Activated T-cell treated with anti-CD3 and anti-CD28 coated beads, Interleukin-2, amount 50 U/mL, for 48 hours (primary cell): ENCODE measurements around the gene TEX54.
"Not testable (repeated sequence)": the region's sequence is repeated elsewhere in the genome, so short reads cannot be mapped to it uniquely, and the experiment has no call there.

ENCODE experiments used
- DNase-seq, 2 experiments: peaks; one replicate each; pipeline ENCODE4 v3.0.0-alpha.2; 2020

Gene TEX54

DNA sequence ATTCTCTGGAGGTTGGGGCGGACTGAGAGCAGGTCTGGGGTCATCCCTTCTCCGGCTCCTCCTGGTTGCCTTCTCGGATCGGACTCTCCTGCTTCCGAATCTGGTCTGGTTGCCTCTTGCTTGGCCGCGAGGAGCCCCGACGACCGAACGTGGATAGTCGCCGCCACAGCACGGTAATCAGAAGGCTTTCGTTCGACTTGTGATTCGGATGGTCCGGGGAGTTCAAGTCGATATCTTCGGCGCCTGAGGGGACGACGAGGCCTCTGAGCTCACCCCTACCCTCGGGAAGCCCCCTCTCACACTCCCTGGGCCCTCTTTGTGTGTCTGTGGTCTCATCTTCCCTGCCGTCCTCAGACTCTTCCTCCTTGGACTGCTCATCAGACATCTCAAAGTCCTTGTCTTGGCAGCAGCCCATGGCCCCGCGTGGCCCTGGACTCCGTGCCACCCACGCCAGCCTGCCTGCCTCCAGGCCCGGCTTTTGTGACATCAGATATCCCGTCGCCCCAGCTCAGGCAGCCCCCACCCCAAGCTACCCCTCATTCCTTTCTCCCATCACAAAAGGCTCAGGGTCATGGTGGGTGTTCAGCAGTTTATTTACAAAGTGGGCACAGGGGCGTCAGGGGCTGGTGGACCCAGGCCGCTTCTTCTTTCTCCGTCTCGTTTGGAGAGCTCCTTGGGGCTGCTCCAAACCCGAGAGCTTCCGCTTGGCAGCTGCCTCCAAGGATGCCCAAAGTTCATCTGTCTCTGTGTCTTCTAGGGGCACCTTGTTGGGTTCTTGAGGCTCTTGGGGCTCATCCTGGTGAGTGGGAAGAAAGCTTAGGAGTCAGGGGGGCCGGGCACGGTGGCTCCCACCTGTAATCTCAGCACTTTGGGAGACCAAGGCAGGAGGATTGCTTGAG is at the start of gene TEX54:
TEX54 (minus strand) TSS at position 506 of the 899 bp plus-strand sequence.
- peak in 1 of 2 experiments; percentile 45 for DNase-seq

DNA sequence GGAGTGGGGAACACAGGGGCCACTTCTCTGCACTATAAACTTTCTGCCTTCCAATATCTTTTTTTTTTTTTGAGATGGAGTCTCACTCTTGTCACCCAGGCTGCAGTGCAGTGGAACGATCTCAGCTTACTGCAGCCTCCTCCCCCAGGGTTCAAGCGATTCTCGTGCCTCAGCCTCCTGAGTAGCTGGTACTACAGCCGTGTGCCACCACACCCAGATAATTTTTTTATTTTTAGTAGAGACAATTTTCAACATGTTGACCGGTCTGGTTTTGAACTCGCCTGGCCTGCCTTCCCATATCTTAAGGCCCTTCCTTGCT is 49.7 kb upstream of the TEX54 start:
- no peak for DNase-seq

DNA sequence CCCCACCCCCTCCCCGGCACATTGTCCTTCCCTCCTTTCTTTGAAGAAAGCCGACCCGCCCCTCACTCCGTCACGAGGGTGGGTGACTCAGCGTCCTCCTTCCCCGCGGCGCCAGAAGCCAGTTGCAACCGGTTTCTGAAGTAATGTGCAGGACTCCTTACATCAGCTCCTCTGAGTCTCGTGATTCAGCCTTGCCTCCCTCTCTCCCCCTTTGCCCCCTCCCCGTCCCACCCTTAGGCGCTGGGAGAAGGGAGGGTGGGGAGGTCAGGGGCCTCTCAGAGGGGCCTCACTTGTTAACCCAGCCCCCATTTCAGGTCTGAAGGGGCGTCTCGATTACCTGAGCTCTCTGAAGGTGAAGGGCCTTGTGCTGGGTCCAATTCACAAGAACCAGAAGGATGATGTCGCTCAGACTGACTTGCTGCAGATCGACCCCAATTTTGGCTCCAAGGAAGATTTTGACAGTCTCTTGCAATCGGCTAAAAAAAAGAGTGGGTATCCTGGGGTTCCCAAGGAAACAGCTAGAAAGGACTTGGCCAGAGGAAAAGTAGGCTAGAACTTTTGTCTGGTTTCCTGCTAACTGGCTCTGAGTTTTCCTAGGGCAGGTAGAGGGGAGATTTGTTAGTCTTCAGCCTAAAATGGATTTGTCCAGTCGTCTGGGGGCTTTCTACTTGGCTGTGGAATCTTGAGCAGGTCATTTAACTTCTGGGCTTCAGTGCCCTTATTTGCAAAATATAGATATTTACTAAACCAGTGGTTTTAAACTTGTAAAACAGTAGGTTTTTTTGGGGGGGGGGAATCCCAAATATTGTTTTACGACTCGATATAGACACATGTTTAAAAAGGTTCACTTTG is 49.2 kb upstream of the TEX54 start:
- peak; percentile 96 to 97 for DNase-seq

DNA sequence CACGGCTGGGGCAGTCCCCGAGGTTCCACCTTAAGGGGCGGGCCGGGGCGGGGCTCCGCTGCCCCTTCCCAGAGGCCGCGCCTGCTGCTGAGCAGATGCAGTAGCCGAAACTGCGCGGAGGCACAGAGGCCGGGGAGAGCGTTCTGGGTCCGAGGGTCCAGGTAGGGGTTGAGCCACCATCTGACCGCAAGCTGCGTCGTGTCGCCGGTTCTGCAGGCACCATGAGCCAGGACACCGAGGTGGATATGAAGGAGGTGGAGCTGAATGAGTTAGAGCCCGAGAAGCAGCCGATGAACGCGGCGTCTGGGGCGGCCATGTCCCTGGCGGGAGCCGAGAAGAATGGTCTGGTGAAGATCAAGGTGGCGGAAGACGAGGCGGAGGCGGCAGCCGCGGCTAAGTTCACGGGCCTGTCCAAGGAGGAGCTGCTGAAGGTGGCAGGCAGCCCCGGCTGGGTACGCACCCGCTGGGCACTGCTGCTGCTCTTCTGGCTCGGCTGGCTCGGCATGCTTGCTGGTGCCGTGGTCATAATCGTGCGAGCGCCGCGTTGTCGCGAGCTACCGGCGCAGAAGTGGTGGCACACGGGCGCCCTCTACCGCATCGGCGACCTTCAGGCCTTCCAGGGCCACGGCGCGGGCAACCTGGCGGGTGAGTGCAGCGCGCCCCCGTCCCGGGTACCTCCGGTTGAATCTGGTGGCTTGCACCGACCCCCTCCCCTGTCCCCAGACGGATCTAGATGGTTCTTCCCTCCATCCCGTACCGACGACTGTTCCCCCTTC is 48.4 kb upstream of the TEX54 start, which contains the start of gene SLC3A2:
SLC3A2 (plus strand) TSS at position 94 of the 776 bp plus-strand sequence; CDS start at position 222, 128 bp downstream.
- DNase-seq, result peak; percentile 90 to 92

DNA sequence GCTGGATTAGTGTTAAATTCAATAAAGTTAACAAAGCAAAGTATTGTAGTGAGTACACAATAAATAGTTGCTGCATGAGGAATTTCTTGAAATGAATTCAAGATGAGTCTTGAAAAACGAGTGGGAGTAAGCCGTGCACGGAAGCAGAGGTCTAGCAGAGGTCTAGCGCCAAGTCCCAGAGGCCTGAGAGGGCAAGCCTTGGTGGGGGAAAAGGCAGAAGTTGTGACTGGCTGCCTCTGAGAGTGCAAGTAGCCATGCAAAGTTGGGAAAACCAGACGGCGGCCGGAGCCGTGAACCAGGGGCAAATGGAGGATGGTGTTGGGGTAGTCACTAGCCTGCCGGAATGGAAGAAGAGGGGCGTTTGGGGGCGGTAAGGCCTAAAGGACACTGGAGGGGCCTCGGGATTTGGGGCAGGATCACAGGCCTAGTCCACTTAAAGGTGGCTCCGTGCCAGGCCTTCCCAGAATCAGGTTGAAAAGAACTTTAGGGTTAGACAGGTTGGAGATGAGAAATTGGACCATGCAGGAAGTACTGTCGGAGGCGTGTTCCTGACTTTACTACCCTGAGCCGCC is 47.7 kb upstream of the TEX54 start:
- no peak for DNase-seq

DNA sequence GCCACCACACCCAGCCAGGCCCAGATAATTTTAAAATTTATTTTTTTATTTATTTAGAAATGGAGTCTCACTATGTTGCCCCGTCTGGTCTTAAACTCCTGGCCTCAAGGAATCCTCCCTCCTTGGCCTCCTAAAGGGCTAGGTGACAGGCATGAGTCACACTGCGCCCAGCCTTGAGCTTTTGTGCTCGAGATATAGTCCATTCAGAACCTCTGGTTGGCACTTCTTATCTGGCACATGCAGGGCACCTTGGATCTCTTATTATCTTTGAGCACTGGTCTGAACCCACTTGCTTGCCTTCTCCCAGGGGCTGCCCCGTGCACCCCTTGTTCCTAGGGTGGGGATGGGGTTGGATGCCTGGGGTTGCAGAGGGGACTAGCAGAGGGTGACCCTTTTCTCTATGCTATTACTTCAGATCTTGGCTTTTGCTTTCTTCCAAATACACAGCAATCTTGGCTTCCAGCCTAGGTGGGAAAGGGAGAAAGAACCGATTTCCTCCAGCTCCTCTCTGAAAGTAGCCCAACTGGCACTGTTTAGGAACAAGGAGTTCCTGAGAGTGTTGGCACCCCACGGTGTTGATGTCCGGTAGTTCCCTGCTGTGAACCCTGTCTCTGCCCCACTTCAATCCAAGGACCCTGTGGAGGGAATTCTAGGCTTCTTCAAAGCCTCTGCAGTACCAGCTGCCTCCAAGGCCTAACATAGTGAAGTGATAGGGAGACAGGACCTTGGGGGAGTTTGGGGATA is 46.8 kb upstream of the TEX54 start:
- no peak for DNase-seq

DNA sequence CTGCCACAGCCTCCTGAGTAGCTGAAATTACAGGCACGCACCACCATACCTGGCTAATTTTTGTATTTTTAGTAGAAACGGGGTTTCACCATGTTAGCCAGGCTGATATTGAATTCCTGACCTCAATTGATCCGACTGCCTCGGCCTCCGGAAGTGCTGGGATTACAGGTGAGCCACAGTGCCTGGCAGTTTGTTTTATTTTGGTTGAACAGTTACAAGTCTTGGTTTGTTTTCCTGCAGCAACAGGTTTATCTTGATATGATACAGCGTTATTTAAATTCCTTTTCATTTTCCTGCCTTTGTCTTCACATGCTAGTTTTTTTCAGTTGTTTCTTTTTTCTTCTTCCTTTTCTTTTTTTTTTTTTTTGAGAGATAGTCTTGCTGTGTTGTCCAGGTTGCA is 44.1 kb upstream of the TEX54 start:
- no peak for DNase-seq

DNA sequence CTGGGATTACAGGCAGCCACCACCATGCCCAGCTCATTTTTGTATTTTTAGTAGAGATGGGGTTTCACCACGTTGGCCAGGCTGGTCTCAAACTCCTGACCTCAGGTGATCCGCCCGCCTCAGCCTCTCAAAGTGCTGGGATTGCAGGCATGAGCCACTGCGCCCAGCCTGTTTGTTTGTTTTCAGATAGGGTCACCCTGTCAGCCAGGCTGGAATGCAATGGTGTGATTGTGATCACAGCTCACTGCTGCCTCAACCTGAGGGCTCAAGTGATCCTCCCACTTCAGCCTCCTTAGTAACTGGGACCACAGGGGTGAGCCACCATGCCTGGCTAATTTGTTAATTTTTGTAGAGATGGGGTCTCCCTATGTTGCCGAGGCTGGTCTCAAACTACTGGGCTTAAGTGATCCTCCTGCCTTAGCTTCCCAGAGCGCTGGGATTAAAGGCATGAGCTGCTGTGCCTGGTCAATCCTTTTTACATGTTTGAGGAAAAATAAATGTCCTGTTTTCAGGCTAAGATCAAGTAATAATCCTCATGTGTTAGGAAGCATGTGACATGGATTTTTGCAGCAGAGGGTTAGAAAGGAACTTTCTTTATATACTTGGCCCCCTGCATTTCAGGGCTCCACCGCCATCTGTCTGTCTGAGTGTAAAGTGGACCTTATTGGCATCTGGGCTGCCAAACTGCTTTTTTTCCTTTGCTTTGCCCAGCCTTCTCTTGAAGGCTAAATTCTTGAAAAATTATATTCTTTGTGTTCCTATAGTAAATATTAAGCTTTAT is 43.2 kb upstream of the TEX54 start:
- no peak for DNase-seq

DNA sequence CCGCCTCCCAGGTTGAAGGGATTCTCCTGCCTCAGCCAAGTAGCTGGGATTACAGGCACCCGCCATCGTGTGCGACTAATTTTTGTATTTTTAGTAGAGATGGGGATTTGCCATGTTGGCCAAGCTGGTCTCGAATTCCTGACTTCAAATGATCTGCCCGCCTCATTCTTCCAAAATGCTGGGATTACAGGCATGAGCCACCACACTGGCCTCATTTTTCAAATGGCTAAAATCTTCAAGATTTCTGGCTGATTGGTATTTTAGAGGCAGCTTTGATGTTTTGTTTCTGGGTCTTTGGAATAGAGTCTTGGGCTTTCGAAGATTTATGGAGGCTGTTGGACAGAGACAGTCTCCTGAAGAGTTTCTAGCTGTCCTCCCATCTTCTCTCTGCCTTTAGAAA is 42.2 kb upstream of the TEX54 start:
- no peak for DNase-seq

DNA sequence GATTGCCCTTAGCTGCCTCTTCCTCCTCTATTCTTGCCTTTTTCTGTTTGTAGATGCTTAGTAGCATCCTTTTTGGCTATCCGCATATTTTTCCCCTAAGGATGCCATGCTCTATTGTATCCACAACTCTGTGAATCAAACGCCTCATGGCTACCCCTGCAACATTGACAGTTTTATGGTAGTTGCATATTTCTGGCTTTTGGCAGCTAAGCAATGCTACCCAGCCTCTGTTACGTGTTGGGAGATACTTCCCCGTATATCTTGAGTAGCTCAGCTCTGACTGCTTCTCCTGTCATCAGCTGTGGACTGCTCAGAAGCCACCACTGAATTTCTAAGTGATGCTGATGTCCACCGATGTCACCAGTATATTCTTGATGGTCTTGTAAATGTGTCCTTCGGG is 33.0 kb upstream of the TEX54 start:
- DNase-seq, result no peak

DNA sequence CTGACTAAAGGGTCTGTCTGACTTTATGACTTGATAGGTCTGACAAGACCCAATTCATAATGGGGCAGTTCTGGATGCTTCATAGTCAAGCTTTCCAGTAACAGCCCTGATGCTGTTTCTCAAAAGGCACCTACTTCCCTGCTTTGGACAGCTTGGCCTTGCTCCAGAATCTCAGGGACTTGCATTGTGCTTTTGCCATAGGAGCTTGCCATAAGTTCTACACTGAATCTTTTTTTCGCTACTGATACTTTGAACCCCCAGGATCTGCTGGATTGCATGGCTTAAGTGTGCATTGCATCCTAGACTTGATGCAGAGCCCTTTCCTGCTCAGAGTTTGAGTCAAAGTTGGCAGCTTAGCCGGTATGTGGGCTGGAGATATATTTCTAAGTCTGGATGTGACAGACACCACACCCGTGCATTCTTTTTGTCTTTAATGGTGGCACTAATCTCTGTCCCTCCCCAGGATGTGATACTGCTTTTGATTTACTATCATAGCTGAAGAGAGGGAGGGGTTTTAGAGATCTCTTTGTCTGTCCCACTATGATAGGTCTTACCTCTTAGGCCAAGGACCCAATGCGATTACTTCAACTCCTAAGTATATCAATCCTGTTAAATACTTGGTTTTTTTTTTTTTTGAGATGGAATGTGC is 31.2 kb upstream of the TEX54 start:
- DNase-seq, result no peak

DNA sequence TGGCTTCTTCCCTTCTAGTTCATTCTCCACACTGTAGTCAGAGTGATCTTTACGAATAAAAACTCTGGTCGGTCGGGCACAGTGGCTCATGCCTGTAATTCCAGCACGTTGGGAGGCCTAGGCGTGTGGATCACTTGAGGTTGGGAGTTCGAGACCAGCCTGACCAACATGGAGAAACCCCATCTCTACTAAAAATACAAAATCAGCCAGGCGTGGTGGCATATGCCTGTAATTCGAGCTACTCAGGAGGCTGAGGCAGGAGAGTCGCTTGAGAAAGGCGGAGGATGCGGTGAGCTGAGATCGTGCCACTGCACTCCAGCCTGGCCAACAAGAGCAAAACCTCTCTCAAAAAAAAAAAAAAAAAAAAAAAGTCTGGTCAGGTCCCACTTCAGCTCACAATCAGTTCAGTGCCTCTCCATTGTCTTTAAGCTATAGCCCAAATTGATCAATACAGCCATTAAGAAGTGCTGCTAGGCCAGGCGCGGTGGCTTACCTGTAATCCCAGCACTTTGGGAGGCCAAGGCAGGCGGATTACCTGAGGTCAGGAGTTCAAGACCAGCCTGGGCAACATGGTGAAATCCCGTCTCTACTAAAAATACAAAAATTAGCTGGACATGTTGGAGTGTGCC is 29.0 kb upstream of the TEX54 start:
- DNase-seq, result not testable (repeated sequence)

DNA sequence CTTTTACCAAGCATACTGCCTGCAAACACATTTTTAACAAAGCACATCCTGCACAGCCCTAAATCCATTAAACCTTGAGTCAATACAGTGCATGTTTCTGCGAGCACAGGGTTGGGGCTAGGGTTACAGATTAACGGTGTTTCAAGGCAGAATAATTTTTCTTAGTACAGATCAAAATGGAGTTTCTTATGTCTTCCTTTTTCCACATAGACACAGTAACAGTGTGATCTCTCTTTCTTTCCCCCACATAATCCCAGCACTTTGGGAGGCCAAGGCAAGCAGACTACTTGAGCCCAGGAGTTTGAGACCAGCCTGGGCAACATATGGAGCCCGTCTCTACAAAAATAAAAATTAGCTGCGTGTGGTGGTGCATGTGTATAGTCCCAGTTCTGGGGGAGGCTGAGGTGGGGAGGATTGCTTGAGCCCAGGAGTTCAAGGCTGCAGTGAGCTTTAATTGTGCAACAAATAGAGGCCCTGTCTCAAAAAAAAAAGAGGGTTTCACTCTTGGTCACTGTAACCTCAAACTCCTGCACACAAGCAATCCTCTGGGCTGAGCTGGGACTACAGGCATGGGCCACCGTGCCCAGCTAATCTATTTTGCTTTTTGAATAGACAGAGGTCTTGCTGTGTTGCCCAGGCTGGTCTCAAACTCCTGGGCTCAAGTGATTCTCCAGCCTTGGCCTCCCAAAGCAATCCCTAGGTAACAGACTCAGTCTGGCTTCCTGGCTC is 28.4 kb upstream of the TEX54 start:
- no peak for DNase-seq

DNA sequence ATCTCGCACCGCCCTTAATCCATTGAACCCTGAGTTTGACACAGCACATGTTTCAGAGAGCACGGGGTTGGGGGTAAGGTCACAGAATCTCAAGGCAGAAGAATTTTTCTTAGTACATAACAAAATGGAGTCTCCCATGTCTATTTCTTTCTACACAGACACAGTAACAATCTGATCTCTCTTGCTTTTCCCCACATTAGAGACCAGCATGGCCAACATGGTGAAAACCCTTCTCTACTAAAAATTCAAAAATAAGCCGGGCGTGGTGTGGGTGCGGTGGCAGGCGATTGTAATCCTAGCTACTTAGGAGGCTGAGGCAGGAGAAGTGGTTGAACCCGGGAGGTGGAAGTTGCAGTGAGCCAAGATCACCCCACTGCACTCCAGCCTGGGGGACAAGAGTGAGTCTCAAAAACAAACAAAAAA is 26.7 kb upstream of the TEX54 start:
- DNase-seq, result not testable (repeated sequence)

DNA sequence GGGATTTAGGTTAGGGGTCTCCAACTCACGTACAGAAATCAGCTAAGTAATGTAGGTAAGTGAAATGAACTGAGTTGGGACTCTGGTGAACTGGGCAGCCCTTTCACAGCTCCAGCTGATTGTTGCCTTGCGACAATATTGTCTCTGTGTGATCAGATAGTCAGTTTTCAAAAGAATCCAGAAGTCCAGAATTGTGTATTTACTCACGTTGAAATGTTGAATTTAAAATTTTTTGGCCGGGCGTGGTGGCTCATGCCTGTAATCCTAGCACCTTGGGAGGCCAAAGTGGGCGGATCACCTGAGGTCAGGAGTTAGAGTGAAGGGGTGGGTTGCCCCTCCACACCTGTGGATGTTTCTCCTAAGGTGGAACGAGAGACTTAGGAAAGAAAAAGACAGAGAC is 25.6 kb upstream of the TEX54 start:
- no peak for DNase-seq

DNA sequence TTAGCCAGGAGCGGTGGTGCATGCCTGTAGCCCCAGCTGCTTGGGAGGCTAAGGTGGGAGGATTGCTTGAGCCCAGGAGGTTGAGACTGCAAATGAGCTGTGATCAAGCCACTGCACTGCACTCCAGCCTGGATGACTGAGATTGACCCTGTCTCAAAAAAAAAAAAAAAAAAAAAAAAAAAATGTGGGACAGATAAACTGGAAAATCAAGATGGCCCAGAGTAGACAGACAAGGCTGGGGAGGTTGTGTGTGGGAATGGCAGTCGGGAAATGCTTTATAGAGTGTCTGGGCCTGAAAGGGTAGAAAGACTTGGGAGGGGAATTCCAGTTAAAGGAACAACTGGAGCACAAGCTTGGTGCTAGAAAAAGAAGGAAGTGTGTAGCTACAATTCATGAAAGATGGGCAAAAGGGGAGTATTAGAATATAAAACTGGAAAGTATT is 24.9 kb upstream of the TEX54 start:
- no peak for DNase-seq

DNA sequence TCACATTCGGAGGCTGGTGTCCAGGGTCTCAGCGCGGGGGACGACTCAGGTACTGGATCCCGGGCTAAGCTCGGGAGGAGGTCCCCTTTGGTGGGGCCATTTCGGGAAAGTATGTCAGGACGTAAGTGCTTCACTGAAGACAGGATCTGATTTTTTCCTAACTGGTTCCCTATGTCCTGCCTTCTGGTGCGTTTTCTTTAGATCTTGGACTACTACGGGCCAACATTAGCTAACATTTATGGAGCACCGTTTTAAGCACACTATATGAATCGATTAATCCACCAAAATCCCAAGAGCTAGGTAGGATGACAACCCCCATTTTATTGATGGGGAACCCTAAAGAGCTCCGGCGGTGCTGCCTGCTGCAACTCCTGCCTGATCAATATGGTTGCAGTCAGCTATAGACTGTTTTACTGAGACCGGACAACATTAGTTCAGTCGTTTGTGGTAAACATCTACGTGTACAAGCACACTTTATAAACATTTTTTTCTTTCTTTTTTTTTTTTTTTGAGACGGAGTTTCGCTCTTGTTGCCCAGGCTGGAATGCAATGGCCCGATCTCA is 23.8 kb upstream of the TEX54 start:
- DNase-seq, result no peak

DNA sequence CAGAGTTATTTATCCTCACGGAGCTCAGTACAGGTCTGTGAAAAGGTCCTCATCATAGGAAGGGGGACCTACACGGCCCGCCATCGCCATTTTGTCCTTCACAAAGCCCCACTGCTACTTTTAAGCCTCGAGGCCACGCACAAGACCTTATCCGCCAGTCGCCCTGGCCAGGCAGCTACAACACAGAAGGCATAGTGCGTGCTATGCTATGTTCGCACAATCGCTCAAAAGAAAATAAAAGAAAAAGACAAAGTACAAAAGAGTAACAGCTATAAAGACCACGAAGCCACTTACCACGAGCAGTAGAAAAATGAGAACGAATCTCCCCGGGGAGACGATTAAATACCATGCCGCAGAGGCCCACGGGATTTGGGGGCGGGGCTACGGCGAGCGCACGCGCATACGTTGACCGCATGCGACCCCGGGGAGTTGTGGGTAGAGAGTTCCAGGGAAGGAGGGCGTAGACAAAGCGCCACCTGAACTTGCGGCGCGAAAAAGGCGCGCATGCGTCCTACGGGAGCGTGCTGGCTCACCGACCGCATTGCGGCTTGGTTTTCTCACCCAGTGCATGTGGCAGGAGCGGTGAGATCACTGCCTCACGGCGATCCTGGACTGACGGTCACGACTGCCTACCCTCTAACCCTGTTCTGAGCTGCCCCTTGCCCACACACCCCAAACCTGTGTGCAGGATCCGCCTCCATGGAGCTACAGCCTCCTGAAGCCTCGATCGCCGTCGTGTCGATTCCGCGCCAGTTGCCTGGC is 23.1 kb upstream of the TEX54 start:
- peak; percentile 99 for DNase-seq
